HCT116 (cell line): ENCODE data around the gene SMIM3. TPM values are rescaled to one million over a fixed set of nuclear protein-coding genes. Genes with fewer than 3 reads are reported as not detected.

Experiments
- ATAC-seq: fragments of 200-7000 bp; cut with Tn5 transposase; 2 replicates; pipeline ENCODE4 v1.9.1; 2020; ENCODE audit warnings: mild to moderate bottlenecking, moderate library complexity
- BruUV-seq: library from RNA; stranded (reverse); fragments of 400-500 nt; replicated peaks from 2 replicates; lab custom pipeline; 2021; lab: Mats Ljungman, UMichigan
- CTCF ChIA-PET: fragments of 300-600 bp; sonication (Branson Sonifier 250); formaldehyde crosslinking; loops from one replicate; lab custom pipeline; 2021; ENCODE audit warnings: antibody characterized with exemption; lab: Charles Lee
- POLR2A ChIA-PET: fragments of 300-600, 350-600 bp; sonication (Branson Sonifier 250); formaldehyde crosslinking; loops from one replicate; lab custom pipeline; 2021; ENCODE audit warnings: antibody characterized with exemption; lab: Charles Lee
- RAD21 ChIA-PET, 2 experiments: fragments of 300-600 bp; sonication (Branson Sonifier 250); formaldehyde crosslinking; loops; one replicate each; lab custom pipeline; 2023; ENCODE audit warnings: low total read pairs in 2 of 2; ENCODE audit not compliant: uncharacterized antibody in 2 of 2, unreplicated experiment in 2 of 2, low non-redundant PET in 1 of 2; lab: Charles Lee
- DNase-seq: peaks from one replicate; pipeline ENCODE4 v3.0.0-alpha.2; 2010; ENCODE audit warnings: low read depth, low spot score
- H2AFZ ChIP-seq: fragments of 200-600 bp; shearing (Covaris generic), sonication (generic); 2 replicates; pipeline ENCODE4 v1.6.1; 2017; ENCODE audit warnings: low read depth, mixed run types, mixed read lengths, antibody characterized with exemption, low read length; ENCODE audit not compliant: poor library complexity, severe bottlenecking
- H3K27ac ChIP-seq: 2 replicates; pipeline ENCODE4 v1.5.1; 2012; ENCODE audit warnings: low read depth, low read length
- H3K27me3 ChIP-seq: fragments of 200-600 bp; sonication (generic); 2 replicates; pipeline ENCODE4 v1.6.1; 2016; ENCODE audit warnings: mixed run types, low read length, mixed read lengths; ENCODE audit not compliant: insufficient read depth
- H3K36me3 ChIP-seq, 2 experiments: fragments of 200-500 bp in 1 of 2; fragments of 200-600 bp in 1 of 2; sonication (Bioruptor generic) in 1 of 2; sonication (generic) in 1 of 2; 2 replicates each; pipeline versions ENCODE4 v1.5.1 to v1.6.1; 2014 to 2016; ENCODE audit warnings: low read length in 2 of 2, inconsistent platforms in 1 of 2, mixed read lengths in 1 of 2, mixed run types in 1 of 2; ENCODE audit not compliant: insufficient read depth in 2 of 2, control insufficient read depth in 1 of 2
- H3K4me1 ChIP-seq, 2 experiments: fragments of 200-600 bp in 1 of 2; sonication (generic) in 1 of 2; 2 replicates each; pipeline versions ENCODE4 v1.5.1 to v1.6.1; 2012 to 2017; ENCODE audit warnings: low read length in 2 of 2, inconsistent platforms in 1 of 2, mild to moderate bottlenecking in 1 of 2, mixed read lengths in 1 of 2, mixed run types in 1 of 2, moderate library complexity in 1 of 2; ENCODE audit not compliant: insufficient read depth in 2 of 2, control insufficient read depth in 1 of 2
- H3K4me2 ChIP-seq: fragments of 200-600 bp; sonication (generic); 2 replicates; pipeline ENCODE4 v1.6.1; 2017; ENCODE audit warnings: mixed run types, low read length, mixed read lengths
- H3K4me3 ChIP-seq, 2 experiments: fragments of 200-600 bp in 1 of 2; sonication (generic) in 1 of 2; replicated peaks in 1 of 2; 2 replicates each; pipeline ENCODE4 v1.5.1; 2011 to 2016; ENCODE audit warnings: low read length in 2 of 2, control low read depth in 1 of 2, low read depth in 1 of 2, mild to moderate bottlenecking in 1 of 2, mixed read lengths in 1 of 2, mixed run types in 1 of 2
- H3K79me2 ChIP-seq: fragments of 200-600 bp; sonication (generic); 2 replicates; pipeline ENCODE4 v1.6.1; 2017; ENCODE audit warnings: mild to moderate bottlenecking, mixed run types, low read length, moderate library complexity, mixed read lengths; ENCODE audit not compliant: insufficient read depth
- H3K9ac ChIP-seq: fragments of 200-600 bp; sonication (generic); 2 replicates; pipeline ENCODE4 v1.6.1; 2016; ENCODE audit warnings: low read length, mixed read lengths
- H3K9me2 ChIP-seq: fragments of 200-600 bp; sonication (generic), shearing (Covaris generic); 2 replicates; pipeline ENCODE4 v1.6.1; 2017; ENCODE audit warnings: mixed run types, mild to moderate bottlenecking, moderate library complexity; ENCODE audit not compliant: insufficient read depth
- H3K9me3 ChIP-seq, 2 experiments: fragments of 200-500 bp in 1 of 2; fragments of 200-600 bp in 1 of 2; sonication (Bioruptor generic) in 1 of 2; sonication (generic) in 1 of 2; 2 replicates each; pipeline ENCODE4 v1.6.1; 2014 to 2017; ENCODE audit warnings: low read length in 2 of 2, mixed read lengths in 2 of 2, inconsistent platforms in 1 of 2, low read depth in 1 of 2, mild to moderate bottlenecking in 1 of 2, mixed run types in 1 of 2, moderate library complexity in 1 of 2; ENCODE audit not compliant: control insufficient read depth in 1 of 2, insufficient read depth in 1 of 2
- H4K20me1 ChIP-seq: fragments of 200-600 bp; sonication (generic), shearing (Covaris generic); 2 replicates; pipeline ENCODE4 v1.6.1; 2017; ENCODE audit warnings: mixed run types, mild to moderate bottlenecking, moderate library complexity; ENCODE audit not compliant: insufficient read depth
- ATF3 ChIP-seq: IDR thresholded peaks from 2 replicates; pipeline ENCODE4 v1.6.1; 2012
- CEBPB ChIP-seq: IDR thresholded peaks from 2 replicates; pipeline ENCODE4 v1.6.1; 2012; ENCODE audit warnings: low read depth
- CTCF ChIP-seq, 3 experiments: fragments of 200-600 bp in 1 of 3; sonication (generic) in 1 of 3; IDR thresholded peaks in 2 of 3; conservative IDR thresholded peaks in 1 of 3; 2 replicates each; pipeline ENCODE4 v1.5.1; 2012 to 2017; ENCODE audit warnings: low read depth in 2 of 3, low read length in 2 of 3, antibody characterized with exemption in 1 of 3, borderline replicate concordance in 1 of 3, control low read depth in 1 of 3, mild to moderate bottlenecking in 1 of 3, mixed read lengths in 1 of 3, mixed run types in 1 of 3, moderate library complexity in 1 of 3; ENCODE audit not compliant: insufficient read depth in 1 of 3
- EGR1 ChIP-seq: IDR thresholded peaks from 2 replicates; pipeline ENCODE4 v1.6.1; 2012; ENCODE audit warnings: low read depth
- EZH2 ChIP-seq: fragments of 200-600 bp; sonication (generic); IDR thresholded peaks from 2 replicates; pipeline ENCODE4 v1.6.1; 2017; ENCODE audit warnings: antibody characterized with exemption, mixed run types
- EZH2phosphoT487 ChIP-seq: fragments of 200-600 bp; IDR thresholded peaks from 2 replicates; pipeline ENCODE4 v1.6.1; 2018; ENCODE audit warnings: antibody characterized with exemption, borderline replicate concordance
- JUND ChIP-seq: IDR thresholded peaks from 2 replicates; pipeline ENCODE4 v1.6.1; 2012
- POLR2A ChIP-seq: IDR thresholded peaks from 2 replicates; pipeline ENCODE4 v1.7.0; 2011; ENCODE audit warnings: borderline replicate concordance; ENCODE audit not compliant: insufficient read depth, insufficient read length; ENCODE audit errors: extremely low read depth
- POLR2AphosphoS5 ChIP-seq: IDR thresholded peaks from 2 replicates; pipeline ENCODE4 v1.6.1; 2011; ENCODE audit warnings: mild to moderate bottlenecking, low read depth, low read length, moderate library complexity
- RAD21 ChIP-seq: IDR thresholded peaks from 2 replicates; pipeline ENCODE4 v1.6.1; 2012; ENCODE audit warnings: low read depth, mild to moderate bottlenecking
- REST ChIP-seq: IDR thresholded peaks from 2 replicates; pipeline ENCODE4 v1.6.1; 2012; ENCODE audit warnings: low read depth
- SRF ChIP-seq: IDR thresholded peaks from 2 replicates; pipeline ENCODE4 v1.6.1; 2012; ENCODE audit warnings: low read depth
- TCF7L2 ChIP-seq: IDR thresholded peaks from 2 replicates; pipeline ENCODE4 v1.7.0; 2011; ENCODE audit warnings: borderline replicate concordance, inconsistent platforms; ENCODE audit not compliant: insufficient read depth, insufficient read length; ENCODE audit errors: extremely low read depth
- YY1 ChIP-seq: IDR thresholded peaks from 2 replicates; pipeline ENCODE4 v1.6.1; 2011; ENCODE audit warnings: low read length, low read depth, moderate library complexity, mild to moderate bottlenecking; ENCODE audit not compliant: insufficient replicate concordance; ENCODE audit errors: extremely low read depth
- ZNF274 ChIP-seq: fragments of 200-500 bp; sonication (Bioruptor generic); IDR thresholded peaks from 2 replicates; pipeline ENCODE4 v1.6.1; 2014; ENCODE audit warnings: mild to moderate bottlenecking, low read depth, low read length, inconsistent platforms
- intact Hi-C: fragments of 100-400 bp; cut with micrococcal nuclease; formaldehyde crosslinking; loops from 2 replicates; pipeline ENCODE4 v1.10.0; 2022
- total RNA-seq: library from RNA; stranded (reverse); gene quantifications from one replicate; pipeline ENCODE4 v1.2.1, GENCODE V29; 2021; ENCODE audit not compliant: unreplicated experiment
- TF ChIP-seq, protein P1 (sequence below): IDR thresholded peaks from 2 replicates; pipeline ENCODE4 v1.6.1; 2011; ENCODE audit warnings: mild to moderate bottlenecking, low read length, moderate library complexity; ENCODE audit not compliant: insufficient replicate concordance; ENCODE audit errors: extremely low read depth
- TF ChIP-seq, protein P2 (sequence below): IDR thresholded peaks from 2 replicates; pipeline ENCODE4 v1.6.1; 2012

Gene SMIM3
- total RNA-seq, 1 experiment from 2014 or later: 35.4 TPM

- Histone ChIP-seq H3K4me1 (peaks cover 5 to 22% of the 10 kb centered on the region in 2 experiments), H3K9me2 (no peaks in the 10 kb centered on the region), H3K27me3 (no peaks in the 10 kb centered on the region), H3K79me2 (peaks cover 41% of the 10 kb centered on the region), H3K4me3 (peak overlapping the region; percentile 94 to 95), H3K36me3 (peaks cover 14 to 16% of the 10 kb centered on the region in 2 experiments), H4K20me1 (no peaks in the 10 kb centered on the region), H3K9me3 (no peaks in the 10 kb centered on the region), H2AFZ (peak overlapping the region; percentile 80), H3K27ac (peak overlapping the region; percentile 76), H3K4me2 (peak overlapping the region; percentile 86), H3K9ac (peak overlapping the region; percentile 84)
- TF ChIP-seq EZH2phosphoT487 (no peak), ATF3 (no peak), RAD21 (no peak), EZH2 (no peak), POLR2A (no peak), ZNF274 (no peak), CEBPB (no peak), JUND (no peak), REST (no peak), CTCF (IDR thresholded peaks at IDR 0.05 in 2 of 3, conservative IDR thresholded peaks at IDR 0.05 in 1 of 3; ENCODE audit: borderline replicate concordance in 1 of 3, insufficient read depth in 1 of 3, low read depth in 2 of 3, low read length in 2 of 3) (no peak), EGR1 (no peak), SRF (no peak), YY1 (no peak), POLR2AphosphoS5 (no peak), TCF7L2 (no peak)
- TF ChIP-seq, protein P1, sequence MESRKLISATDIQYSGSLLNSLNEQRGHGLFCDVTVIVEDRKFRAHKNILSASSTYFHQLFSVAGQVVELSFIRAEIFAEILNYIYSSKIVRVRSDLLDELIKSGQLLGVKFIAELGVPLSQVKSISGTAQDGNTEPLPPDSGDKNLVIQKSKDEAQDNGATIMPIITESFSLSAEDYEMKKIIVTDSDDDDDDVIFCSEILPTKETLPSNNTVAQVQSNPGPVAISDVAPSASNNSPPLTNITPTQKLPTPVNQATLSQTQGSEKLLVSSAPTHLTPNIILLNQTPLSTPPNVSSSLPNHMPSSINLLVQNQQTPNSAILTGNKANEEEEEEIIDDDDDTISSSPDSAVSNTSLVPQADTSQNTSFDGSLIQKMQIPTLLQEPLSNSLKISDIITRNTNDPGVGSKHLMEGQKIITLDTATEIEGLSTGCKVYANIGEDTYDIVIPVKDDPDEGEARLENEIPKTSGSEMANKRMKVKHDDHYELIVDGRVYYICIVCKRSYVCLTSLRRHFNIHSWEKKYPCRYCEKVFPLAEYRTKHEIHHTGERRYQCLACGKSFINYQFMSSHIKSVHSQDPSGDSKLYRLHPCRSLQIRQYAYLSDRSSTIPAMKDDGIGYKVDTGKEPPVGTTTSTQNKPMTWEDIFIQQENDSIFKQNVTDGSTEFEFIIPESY: no peak
- TF ChIP-seq, protein P2, sequence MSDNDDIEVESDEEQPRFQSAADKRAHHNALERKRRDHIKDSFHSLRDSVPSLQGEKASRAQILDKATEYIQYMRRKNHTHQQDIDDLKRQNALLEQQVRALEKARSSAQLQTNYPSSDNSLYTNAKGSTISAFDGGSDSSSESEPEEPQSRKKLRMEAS: no peak
- ChIA-PET POLR2A (interaction anchor here (1.3 to 1.5 kb wide), 4 partner anchors 18 to 33 kb away, joined by 4 to 6 read pairs (median 5); no protein-coding TSS in a partner anchor), RAD21 (no interaction called here), CTCF (no interaction called here)
- ATAC-seq (peak; percentile 10), DNase-seq (no peak)
- TSS peak; percentile 96 for BruUV-seq
- intact Hi-C loops: loop anchor here (2.0 to 5.0 kb wide), 2 partner anchors 20 to 57 kb away; partner anchors contain the start of genes RBM22 and SMIM3
These were observed 19.3 kb upstream of the SMIM3 start for GRCh38 chr5:150759334-150759583.
